Islet precursor cell (in vitro differentiated cells): ENCODE measurements around the gene FRMPD2.
"Not testable (repeated sequence)": the region's sequence is repeated elsewhere in the genome, so short reads cannot be mapped to it uniquely, and the experiment has no call there.

Source experiments
- DNase-seq: peaks from one replicate; pipeline ENCODE4 v3.0.0-alpha.2; 2018

The FRMPD2 gene

DNA sequence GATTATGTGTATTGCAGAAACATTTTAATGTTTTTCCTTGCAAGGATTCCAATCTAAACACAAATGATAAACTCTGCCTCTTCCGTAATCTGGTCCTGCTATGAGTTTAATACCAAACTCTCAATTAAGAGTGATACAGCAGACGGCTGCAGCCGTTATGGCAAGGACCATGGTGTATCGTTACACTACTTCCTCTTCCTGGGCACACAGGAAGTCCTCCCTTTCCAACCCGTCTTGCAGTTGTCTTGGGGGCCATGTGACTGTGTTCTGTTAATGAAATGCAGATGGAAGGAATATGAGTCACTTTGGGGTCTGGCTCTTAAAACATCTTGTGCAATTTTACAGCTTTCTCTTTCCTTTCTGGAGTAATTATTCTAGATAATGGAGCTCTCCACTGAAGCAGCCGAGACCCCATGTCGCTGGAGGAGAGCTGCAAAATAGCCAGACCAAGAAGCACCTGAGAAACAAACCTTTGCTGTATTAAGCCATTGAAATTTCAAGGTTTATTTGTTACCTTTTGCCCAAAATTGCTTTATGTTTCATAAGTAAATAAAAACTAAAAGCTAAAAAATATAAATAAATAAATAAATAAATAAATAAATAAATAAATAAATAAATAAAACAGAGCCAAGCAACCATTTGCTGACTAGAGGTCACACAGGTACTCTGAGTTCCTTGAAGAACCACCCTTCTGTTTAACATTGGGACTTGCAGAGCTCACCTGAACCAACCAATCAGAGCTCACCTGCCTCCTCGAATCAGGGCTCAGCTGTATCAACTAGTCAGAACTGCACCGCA is 74.7 kb downstream of the FRMPD2 start:
- peak; percentile 51 for DNase-seq

DNA sequence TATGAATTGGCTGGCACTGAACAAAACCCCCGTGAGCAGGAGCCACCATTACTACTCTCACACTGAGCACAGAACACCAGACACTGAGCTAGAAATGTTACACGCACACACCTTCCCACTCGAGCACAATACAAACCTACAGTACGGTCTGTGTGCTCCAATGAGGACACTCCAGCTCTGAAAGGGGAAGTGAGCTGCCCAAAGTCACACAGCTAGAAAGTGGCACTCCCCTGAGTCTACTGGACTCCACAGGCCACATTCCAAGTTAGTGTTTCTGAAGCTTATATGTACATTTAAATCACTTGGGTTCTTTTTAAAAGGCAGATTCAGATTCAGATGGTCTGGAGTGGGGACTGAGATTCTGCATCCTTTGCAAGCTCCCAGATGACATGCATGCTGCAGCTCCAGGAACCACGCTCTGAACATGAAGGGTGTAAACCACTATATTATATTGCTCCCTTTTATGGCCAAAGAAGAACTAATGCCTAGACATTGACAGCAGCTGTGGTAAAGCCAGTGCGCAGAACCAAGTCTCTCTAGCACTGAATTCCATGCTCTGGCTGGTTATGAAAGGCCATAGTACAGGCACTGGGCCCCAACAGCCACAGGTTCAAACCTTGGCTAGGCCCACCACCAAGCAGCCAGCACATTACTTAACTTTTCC is 77.1 kb downstream of the FRMPD2 start:
- peak; percentile 26 for DNase-seq

DNA sequence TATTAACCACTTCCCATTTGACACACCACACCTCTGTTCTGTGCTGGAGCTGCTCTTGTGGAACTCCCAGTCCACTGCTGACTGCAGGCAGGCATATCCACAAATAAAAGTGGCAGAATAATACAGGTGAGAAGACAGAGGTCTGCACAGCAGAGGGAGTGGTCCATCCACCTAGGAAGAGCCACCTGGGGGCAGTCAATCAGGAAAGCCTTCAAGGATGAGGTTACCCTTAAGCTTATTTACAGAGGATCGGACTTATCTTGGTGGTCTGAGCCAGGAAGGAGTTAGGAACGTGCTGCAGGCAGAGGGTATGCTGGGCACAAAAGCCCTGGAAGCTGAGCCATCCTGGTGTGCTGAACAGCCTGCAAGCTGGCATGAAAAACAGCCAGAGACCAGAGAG is 78.7 kb downstream of the FRMPD2 start:
- DNase-seq: peak; percentile 35

DNA sequence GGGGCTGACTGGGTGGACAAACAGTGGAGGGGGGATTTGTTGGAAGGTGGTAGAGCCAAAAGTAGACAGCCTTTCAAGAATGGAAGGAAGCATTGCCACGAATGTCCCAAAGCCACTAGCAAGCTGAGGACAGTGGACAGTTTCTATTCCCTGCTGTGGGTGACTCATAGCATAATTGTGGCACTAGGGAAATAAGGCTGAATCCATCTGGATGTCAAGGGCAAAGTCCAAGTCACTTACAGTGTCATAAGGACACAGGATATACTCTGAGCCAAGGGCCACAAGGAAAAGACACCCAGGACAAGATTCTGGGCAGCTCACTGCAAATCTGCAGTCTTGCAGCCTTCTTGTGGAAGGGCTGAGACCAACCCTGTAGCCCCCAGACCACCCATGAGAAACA is 79.7 kb downstream of the FRMPD2 start:
- peak; percentile 21 for DNase-seq

DNA sequence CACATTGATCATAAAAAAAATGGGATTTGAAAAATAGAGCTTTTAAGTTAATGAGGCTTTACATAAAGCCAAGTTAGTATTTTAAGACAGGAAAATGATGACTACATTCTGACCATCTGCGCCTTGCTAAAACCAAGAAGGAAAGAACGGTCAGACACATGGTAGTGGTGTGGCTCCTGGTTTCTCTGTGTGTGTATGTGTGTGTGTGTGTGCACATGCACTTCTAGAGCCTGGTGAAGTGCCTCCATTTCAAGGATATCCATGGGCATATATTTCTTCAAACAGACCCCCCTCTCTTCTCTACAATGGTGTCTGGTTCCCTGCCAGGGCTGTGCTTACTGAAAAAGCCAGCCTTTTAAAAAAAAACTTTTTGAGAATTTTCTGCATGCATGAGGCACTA is 80.9 kb downstream of the FRMPD2 start:
- DNase-seq: no peak

DNA sequence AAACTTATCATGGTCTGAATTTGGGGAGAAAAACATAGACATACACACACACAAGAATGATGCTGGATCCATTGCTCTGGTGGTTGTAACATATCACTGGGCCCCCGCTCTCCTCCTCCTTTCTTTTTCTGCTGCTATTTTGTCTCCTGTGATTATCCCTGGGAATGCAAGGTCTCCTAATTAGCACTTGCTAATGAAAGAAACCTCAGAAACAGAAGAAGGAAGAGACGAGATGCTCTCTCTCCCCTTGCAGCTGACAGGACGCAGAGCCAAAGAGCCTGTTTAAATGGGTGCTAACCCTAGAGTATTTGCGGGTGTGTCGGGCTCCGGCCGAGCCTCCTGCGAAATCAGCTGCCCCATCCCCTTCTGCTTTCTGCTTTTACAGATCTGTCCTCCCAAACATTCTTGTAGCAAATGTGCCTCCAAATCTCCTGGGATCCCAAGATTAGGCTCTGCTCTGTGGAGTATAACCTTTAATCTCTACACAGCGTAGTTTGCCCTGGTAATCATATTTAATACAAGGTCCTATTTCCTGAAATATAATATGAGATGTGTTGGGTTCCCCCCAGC is 81.5 kb downstream of the FRMPD2 start:
- DNase-seq: peak; percentile 38

DNA sequence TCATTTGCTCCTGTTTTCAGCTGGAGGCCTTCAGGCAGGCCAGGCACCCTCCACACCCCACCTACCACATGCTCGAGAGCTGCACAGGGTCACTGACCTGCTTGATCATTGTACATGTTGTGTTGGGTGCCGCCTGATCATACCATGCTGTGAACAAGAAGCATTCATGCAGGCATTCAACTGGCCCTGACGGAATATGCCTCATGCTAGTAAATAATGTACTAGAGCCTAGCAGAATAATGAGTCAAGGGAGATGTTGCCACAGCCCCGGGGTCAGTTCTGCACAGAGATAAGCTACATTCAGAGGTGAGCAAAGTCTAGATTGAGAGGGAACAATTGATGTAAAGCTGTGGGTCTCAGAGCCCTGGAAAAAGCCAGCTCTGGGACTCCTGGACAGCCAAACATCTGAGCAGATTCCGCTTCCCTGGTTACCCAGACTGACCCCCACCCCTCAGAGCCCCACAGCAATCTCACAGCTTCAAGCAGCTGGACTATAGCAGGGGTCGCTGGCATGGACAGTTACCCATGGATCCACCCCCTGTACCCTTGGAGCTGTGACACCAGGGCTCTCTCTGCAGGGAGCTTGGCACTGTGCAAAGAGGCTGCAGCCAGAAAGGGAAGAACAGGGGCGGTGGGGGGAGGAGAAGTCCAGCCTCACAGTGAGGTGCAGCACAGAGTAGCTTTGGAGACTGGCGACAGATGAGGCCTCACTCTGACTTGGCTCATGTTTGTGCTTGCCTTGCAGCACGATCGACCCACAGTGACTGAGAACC is 86.6 kb downstream of the FRMPD2 start:
- no peak for DNase-seq

DNA sequence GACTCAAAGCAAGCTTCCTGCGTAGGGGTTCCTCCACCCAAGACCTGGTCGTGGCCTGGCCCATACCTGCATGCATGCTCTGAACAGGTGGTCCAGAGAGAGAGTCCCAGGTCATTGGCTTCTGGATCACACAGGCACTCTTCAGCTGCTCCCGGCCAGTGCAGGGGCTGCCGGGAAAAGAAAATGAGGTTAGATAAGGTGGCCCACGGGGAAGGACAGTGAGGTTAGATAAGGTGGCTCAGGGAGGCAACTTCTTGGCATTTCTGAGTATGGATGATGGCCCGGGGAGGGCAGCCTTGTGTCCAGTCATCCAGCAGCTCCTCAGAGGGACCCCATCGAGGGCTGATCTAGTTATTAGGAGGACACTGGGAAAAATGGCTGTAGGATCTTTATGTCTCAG is 87.4 kb downstream of the FRMPD2 start:
- no peak for DNase-seq

DNA sequence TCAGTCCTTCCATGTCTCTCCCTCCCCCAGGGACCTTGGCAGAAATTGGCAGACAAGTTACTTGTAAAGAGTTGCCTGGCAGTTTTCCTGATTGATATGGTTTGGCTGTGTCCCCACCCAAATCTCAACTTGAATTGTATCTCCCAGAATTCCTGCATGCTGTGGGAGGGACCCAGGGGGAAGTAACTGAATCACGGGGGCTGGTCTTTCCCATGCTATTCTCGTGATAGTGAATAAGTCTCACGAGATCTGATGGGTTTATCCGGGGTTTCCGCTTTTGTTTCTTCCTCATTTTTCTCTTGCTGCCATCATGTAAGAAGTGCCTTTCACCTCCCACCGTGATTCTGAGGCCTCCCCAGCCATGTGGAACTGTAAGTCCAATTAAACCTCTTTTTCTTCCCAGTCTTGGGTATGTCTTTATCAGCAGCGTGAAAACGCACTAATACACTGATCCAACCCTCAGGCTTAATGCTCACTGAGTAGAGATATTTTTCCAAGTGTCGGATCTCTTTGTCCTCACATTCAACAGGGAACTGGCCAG is 88.2 kb downstream of the FRMPD2 start:
- DNase-seq: not testable (repeated sequence)

DNA sequence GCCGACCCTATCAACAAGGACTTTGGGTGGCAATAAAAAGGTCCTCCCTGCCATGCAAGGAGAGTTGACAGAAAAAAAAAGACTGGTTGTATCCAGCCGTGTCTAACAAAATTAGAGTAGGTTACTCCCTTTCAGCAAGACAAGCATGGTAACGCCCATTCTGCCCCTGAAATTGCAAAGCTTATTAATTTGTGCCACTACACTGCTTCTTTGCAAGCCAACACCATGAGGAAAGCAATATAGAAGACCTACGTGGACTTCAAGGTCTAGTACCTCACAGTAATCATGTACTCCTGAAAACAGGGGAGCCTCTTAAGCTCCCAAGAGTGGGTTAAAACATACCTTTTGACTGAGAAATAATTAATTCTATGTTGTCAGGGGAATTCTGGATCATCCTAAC is 90.3 kb downstream of the FRMPD2 start:
- DNase-seq: no peak

DNA sequence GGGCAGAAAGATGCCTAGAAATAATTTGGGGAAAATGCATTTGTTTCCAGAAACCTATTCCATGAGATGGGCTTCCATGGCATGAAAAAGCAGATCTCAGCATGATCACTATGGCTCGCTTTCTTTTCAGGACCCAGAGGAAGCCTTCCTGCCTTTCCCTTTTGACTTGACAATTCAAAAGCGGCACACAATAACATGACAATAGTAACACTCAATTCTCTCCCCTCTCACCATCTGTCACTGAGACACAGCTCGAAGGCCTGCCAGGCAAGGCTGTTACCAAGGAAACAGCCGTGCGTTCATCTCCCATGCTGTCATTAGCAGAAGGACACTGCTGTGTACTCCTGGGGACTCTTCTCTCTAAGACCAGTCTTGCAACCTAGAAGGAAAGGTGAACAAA is 101.8 kb downstream of the FRMPD2 start:
- not testable (repeated sequence) for DNase-seq

DNA sequence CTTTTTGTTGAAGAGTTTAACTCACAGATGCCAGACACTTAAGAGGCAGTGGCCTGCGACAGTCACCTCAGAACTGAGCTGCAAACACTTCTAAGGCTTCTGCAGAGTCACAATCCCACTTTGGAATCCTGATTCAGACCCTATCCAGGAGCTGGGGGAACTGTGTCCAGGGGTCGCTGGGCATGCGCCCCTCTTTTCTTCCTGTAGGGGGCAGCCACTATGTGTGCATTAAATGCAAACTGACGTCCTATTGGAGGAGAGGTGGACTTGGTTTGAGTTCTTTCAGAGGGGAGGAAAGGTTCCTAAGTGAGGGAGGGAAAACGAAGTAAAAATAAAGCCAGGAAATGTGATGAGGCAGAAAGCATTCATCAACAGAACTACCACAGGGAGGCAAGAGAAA is 113.8 kb downstream of the FRMPD2 start:
- DNase-seq: not testable (repeated sequence)

DNA sequence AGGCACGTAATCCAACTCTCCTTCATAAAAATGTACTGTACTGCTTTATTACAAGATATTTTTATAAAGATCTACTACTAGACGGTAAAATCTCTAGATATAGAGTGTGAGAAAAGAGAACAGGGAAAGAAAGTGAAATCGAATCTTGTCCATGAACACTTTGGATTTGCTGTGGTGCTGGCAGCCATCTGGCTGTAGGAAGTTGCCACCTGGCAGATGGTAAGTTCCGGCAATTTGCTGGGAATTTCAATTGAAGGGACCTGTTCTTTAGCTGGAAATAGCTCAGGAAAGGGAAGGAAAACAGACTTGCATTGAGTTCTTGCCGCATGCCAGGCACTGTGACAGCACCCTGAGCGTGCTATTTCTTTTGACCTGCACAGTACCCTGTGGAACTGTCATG is 114.3 kb downstream of the FRMPD2 start:
- DNase-seq: not testable (repeated sequence)

DNA sequence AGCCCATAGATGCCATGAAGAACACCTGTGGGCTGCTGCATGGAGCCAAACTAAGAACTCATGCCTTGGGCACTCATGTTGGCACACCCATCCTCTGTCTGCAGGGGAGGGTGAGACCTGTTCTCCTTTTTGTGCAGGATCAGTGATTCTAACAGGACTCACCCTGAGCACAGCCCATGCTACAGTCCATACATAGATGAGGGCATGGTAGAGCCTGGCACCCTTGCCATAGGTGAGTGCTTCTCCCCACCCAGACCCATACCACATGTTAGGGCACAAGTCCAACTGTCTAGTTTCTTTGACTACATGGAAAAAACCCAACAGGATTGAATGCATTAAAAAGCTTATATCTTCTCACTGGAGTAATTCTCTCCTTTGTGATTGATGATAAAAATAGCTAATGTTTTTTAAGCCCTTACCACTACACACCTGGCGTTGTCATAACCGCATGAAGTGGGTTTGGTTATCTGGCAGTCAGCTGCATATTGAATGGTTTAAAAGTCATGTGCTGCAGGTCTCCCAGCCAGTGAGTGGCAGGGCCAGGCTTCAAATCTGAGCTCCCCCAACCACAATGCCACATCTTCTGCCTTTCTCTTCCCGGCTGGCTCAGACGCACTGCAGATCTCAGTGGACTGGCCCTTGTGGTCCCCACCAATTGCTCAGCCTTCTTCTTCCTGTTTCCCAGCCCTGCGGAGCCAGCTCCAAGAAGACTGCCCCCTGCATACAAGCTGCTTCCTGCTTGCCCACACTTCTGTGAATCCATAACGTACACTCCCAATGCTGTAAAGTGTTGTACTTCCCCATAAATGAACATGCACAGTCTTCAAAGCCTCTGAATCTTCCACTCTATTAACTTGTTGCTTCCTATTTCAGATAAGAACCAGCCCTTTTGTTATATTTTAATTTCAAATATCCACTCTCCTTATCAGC is 120.0 kb downstream of the FRMPD2 start:
- DNase-seq: not testable (repeated sequence)

DNA sequence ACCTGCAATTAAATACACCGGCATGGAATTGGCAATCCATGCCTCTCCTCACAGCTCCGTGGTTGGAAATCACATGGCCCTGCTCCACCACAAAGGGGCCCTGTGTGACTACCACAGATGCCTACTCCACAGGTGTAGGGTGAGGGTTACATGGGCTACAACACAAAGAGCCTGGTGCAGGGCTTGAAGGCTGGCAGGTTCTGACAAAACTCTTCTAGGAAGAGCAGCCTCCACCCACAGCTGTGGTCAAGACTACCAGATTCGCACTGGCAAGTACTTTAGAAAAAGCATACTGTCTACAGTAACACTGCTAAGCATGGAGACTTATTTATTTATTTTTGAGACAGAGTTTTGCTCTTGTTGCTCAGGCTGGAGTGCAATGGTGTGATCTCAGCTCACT is 126.9 kb downstream of the FRMPD2 start:
- not testable (repeated sequence) for DNase-seq

DNA sequence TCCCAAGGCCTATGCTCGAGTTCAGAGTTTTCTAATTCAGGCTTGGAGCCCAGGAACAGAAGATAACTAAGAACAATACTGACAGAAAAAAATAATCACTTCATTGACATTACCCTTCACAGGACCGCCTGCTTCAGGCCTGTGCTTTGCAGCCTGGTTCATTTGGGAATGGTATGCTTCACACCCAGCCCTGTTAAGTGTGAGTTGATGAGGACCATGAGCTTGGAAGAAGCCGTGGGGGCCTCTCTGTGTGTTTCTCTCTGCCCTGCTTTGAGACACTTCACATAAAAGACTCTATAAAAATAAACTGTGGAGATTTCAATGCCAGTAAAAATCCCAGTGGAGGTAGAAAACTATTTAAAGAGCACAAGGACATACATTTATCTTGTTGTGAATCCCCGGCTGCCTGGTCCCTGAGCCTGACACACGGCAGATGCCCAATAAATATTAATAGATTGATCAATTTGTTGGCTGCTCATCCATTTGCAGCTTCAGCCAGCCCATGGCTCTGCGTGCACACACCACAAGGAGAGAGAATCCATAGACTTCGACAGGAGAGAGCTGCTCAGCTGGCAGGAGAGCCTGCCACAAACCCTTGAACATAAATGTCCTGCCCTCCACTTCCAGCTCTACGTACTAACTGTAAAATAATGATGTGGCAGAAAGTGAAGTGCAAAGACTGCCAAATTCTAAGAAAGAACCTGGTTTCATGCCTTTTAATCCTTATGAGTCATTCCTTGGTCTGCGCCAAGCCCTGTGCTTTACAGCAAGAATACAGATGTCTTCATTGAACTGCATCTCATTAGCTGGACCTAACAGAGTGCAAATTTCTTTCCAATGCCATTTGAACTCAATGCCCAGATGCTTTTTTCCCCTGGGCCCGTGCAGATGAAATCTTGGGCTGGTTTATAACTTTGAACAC is 130.5 kb downstream of the FRMPD2 start:
- not testable (repeated sequence) for DNase-seq

DNA sequence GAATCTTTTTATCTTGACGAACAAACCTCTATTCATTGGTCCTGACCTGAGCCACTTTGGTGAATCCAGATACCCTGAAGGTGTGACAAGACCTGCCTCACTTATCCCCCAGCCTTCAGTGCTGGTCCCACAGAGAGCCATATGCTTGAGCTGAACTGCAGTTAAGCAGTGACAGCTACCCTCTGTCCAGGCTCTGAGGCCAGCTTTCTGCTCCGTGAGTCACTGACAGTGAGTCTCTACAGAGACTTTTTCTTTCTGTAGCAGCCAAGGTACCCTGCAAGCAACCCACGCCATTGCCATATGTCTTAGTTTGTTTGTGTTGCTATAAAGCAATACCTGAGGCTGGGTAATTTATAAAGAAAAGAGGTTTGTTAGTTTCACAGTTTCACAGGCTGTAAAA is 133.5 kb downstream of the FRMPD2 start:
- not testable (repeated sequence) for DNase-seq

DNA sequence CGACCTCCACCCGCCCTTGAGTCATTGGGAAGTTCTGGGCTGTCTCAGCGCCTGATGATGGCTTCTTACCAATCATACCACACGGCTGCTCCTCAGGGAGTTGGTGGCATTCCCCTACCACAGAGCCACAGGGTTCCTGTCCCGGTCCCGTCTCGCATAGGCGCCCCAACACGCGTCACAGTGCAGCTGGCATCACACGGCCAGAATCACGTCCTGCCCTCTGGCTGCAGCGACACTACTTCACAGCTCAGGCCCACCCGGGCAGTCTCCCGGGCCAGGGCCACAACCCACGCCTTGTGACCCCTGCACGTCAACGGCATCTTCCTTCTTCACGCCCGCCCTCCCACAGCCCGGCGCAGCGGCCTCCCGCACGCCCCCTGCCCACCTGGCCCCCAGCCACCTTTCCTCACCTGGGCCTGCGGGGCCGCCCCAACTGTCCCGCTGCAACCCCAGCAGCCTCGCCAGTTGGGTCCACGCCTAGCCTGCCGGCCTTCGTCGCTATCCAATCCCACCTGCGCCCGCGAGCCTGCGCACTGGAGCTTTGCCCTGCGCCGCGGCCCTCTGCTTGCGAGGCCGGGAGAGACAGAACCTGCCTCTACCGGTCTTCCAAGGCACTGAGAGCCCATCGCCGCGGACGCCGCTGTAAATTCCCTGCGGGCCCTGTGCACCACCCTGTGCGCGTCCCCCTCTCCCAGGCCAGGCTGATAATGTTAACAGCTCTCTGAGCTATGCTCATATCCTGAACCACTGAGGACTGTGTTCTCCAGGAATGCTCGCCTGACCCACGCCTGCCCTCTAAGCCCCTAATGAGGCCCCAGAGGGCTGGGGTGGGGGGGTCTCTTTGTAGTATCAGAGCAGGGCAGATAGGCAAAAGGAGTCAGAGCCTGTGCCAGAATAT is 134.3 kb downstream of the FRMPD2 start:
- not testable (repeated sequence) for DNase-seq

DNA sequence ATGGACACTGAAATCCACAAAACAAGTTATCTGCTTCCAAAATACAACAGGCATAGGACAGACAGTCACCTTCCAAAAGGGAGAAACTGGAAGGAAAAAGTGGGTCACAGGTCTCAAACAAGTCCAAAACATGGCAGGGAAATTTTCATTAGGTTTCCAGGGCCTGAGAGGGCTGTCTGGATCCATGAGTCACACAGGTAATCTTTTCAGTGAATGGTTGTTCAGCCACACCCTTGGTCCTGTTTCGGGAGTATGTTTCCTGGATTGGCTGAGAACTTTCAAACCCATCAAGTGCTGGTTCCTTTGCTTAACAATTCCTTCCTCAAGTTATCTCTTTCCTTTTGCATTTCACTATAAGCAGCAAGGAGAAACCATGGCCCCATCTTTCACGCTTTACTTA is 145.5 kb downstream of the FRMPD2 start:
- DNase-seq: not testable (repeated sequence)

DNA sequence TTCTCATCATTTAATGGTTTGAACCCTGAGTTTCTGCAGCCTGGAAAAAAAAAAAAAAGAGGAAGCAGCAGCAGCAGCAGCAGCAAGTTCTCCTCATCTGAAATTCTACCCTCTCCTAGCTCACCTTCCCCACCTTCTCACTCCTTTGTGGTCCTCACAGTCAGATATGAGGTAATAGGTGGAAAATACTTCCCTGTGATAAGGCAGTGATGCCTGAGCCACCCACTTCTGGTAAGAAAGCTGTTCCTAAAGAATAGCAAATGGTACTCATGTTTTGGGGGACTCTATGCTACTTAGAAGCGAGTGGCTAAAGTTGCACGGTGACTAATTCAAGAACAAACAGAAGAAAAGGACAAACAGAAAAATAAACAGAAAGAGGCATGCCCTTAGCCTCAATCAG is 148.2 kb downstream of the FRMPD2 start:
- not testable (repeated sequence) for DNase-seq
